DMS79 treated with DMSO at 0.1 percent for 48 hours (cell line): ENCODE data around the gene AMELX.

Source experiments
- DNase-seq: peaks from one replicate; lab custom pipeline; 2025; lab: John Stamatoyannopoulos, UW

The AMELX gene

GRCh38 chrX:11293113-11293512, at the start of gene AMELX:
Gene AMELX (plus strand): TSS chrX:11293413. CDS start chrX:11294789, 1,376 bp downstream.
- no peak for DNase-seq

GRCh38 chrX:11244636-11245035, 48.6 kb upstream of the AMELX start:
- DNase-seq: no peak

- DNase-seq: no peak
Observed at GRCh38 chrX:11254417-11255109, 38.6 kb upstream of the AMELX start.

- no peak for DNase-seq
Observed at GRCh38 chrX:11257290-11257689, 35.9 kb upstream of the AMELX start.

GRCh38 chrX:11257711-11258110, 35.5 kb upstream of the AMELX start:
- DNase-seq: no peak

GRCh38 chrX:11259437-11259836, 33.8 kb upstream of the AMELX start:
- no peak for DNase-seq

- DNase-seq: no peak
Observed at GRCh38 chrX:11261260-11261659, 32.0 kb upstream of the AMELX start.

GRCh38 chrX:11264925-11265324, 28.3 kb upstream of the AMELX start:
- no peak for DNase-seq

- no peak for DNase-seq
Observed at GRCh38 chrX:11265352-11265751, 27.9 kb upstream of the AMELX start.

GRCh38 chrX:11266573-11267003, 26.6 kb upstream of the AMELX start:
- DNase-seq: no peak

GRCh38 chrX:11267425-11267824, 25.8 kb upstream of the AMELX start:
- no peak for DNase-seq

GRCh38 chrX:11269006-11269405, 24.2 kb upstream of the AMELX start:
- no peak for DNase-seq

GRCh38 chrX:11269996-11270395, 23.2 kb upstream of the AMELX start:
- no peak for DNase-seq

- no peak for DNase-seq
Observed at GRCh38 chrX:11272290-11272689, 20.9 kb upstream of the AMELX start.

GRCh38 chrX:11272863-11273262, 20.4 kb upstream of the AMELX start:
- DNase-seq: no peak

- no peak for DNase-seq
Observed at GRCh38 chrX:11273544-11273943, 19.7 kb upstream of the AMELX start.

GRCh38 chrX:11282043-11282442, 11.2 kb upstream of the AMELX start:
- no peak for DNase-seq

GRCh38 chrX:11285651-11286050, 7.6 kb upstream of the AMELX start:
- no peak for DNase-seq

- no peak for DNase-seq
Observed at GRCh38 chrX:11287505-11287904, 5.7 kb upstream of the AMELX start.

GRCh38 chrX:11290416-11291102, 2.7 kb upstream of the AMELX start:
- DNase-seq: no peak

- DNase-seq: no peak
Observed at GRCh38 chrX:11296051-11296450, 2.8 kb downstream of the AMELX start.

GRCh38 chrX:11298600-11298999, 5.4 kb downstream of the AMELX start:
- DNase-seq: no peak

GRCh38 chrX:11304829-11305228, 11.6 kb downstream of the AMELX start:
- DNase-seq: no peak

- no peak for DNase-seq
Observed at GRCh38 chrX:11305641-11306040, 12.4 kb downstream of the AMELX start.
